GM23338 (cell line): ENCODE measurements around the gene COX8A. TPM values are rescaled to one million over a fixed set of nuclear protein-coding genes. Genes with fewer than 3 reads are reported as not detected.

ENCODE experiments used
- ATAC-seq: fragments of 200-7000 bp; cut with Tn5 transposase; 3 replicates; pipeline ENCODE4 v1.9.1; 2020
- DNase-seq: peaks from one replicate; pipeline ENCODE4 v3.0.0-alpha.2; 2015; ENCODE audit warnings: low spot score
- H2AFZ ChIP-seq: fragments of 200-600 bp; sonication (generic); 2 replicates; pipeline ENCODE4 v1.8.0; 2016; ENCODE audit warnings: antibody characterized with exemption, mild to moderate bottlenecking, moderate library complexity
- H3F3A ChIP-seq: fragments of 200-600 bp; sonication (generic); replicated peaks from 2 replicates; pipeline ENCODE4 v1.8.0; 2017; ENCODE audit warnings: antibody characterized with exemption, mixed run types, low read depth
- H3K27ac ChIP-seq: fragments of 200-600 bp; sonication (generic); 2 replicates; pipeline ENCODE4 v1.6.1; 2016; ENCODE audit warnings: low read depth
- H3K27me3 ChIP-seq: fragments of 200-600 bp; sonication (generic); 2 replicates; pipeline ENCODE4 v1.8.0; 2016; ENCODE audit warnings: mild to moderate bottlenecking, mixed run types, moderate library complexity; ENCODE audit not compliant: insufficient read depth
- H3K36me3 ChIP-seq: fragments of 200-600 bp; sonication (generic); 2 replicates; pipeline ENCODE4 v1.8.0; 2016; ENCODE audit warnings: mild to moderate bottlenecking; ENCODE audit not compliant: insufficient read depth
- H3K4me1 ChIP-seq: fragments of 200-600 bp; sonication (generic); 2 replicates; pipeline ENCODE4 v1.8.0; 2016; ENCODE audit warnings: mild to moderate bottlenecking, moderate library complexity; ENCODE audit not compliant: insufficient read depth
- H3K4me2 ChIP-seq: fragments of 200-600 bp; sonication (generic); 2 replicates; pipeline ENCODE4 v1.7.1; 2017; ENCODE audit warnings: mixed run types
- H3K4me3 ChIP-seq: fragments of 200-600 bp; sonication (generic); 2 replicates; pipeline ENCODE4 v1.6.1; 2016; ENCODE audit warnings: mixed run types
- H3K79me2 ChIP-seq: fragments of 200-600 bp; sonication (generic); replicated peaks from 2 replicates; pipeline ENCODE4 v1.8.0; 2017; ENCODE audit warnings: mild to moderate bottlenecking; ENCODE audit not compliant: insufficient read depth
- H3K9me2 ChIP-seq: fragments of 200-600 bp; sonication (generic); 2 replicates; pipeline ENCODE4 v1.8.0; 2017; ENCODE audit not compliant: insufficient read depth
- H4K20me1 ChIP-seq: fragments of 200-600 bp; sonication (generic); replicated peaks from 2 replicates; pipeline ENCODE4 v1.8.0; 2017; ENCODE audit warnings: mild to moderate bottlenecking; ENCODE audit not compliant: insufficient read depth
- H3K27ac Mint-ChIP-seq: 2 replicates; pipeline ENCODE4 v1.8.0; 2020; ENCODE audit warnings: inconsistent platforms, mild to moderate bottlenecking, moderate library complexity, mixed read lengths
- H3K27me3 Mint-ChIP-seq: 3 replicates; pipeline ENCODE4 v1.8.0; 2022; ENCODE audit warnings: low read depth, mild to moderate bottlenecking, moderate library complexity, mixed read lengths, inconsistent platforms; ENCODE audit not compliant: insufficient read depth, poor library complexity
- H3K36me3 Mint-ChIP-seq: 3 replicates; pipeline ENCODE4 v1.8.0; 2021; ENCODE audit warnings: low read depth, mild to moderate bottlenecking, inconsistent platforms, moderate library complexity, mixed read lengths
- H3K4me1 Mint-ChIP-seq: 3 replicates; pipeline ENCODE4 v1.8.0; 2020; ENCODE audit warnings: mild to moderate bottlenecking, inconsistent platforms, mixed read lengths
- H3K4me3 Mint-ChIP-seq: 3 replicates; pipeline ENCODE4 v1.8.0; 2021; ENCODE audit warnings: moderate library complexity, mild to moderate bottlenecking, inconsistent platforms, mixed read lengths
- H3K9me3 Mint-ChIP-seq: 3 replicates; pipeline ENCODE4 v1.8.0; 2020; ENCODE audit warnings: moderate library complexity, mild to moderate bottlenecking, inconsistent platforms, mixed read lengths
- CREB1 ChIP-seq: fragments of 250-450 bp; sonication (Bioruptor Pico); IDR thresholded peaks from 2 replicates; pipeline ENCODE4 v1.5.0; 2020; ENCODE audit warnings: low read depth, mild to moderate bottlenecking, moderate library complexity
- EZH2 ChIP-seq: fragments of 200-600 bp; sonication (generic); IDR thresholded peaks from one replicate; pipeline ENCODE4 v1.8.0; 2017; ENCODE audit warnings: antibody characterized with exemption, mild to moderate bottlenecking, low read depth; ENCODE audit not compliant: unreplicated experiment
- EZH2phosphoT487 ChIP-seq: fragments of 200-600 bp; sonication (generic); IDR thresholded peaks from one replicate; pipeline ENCODE4 v1.8.1; 2018; ENCODE audit warnings: antibody characterized with exemption; ENCODE audit not compliant: unreplicated experiment
- JUNB ChIP-seq: IDR thresholded peaks from one replicate; pipeline ENCODE4 v1.6.1; 2016; ENCODE audit warnings: antibody characterized with exemption; ENCODE audit not compliant: unreplicated experiment
- NANOG ChIP-seq: IDR thresholded peaks from 2 replicates; pipeline ENCODE4 v1.6.1; 2016; ENCODE audit warnings: antibody characterized with exemption, borderline replicate concordance
- POLR2AphosphoS5 ChIP-seq: IDR thresholded peaks from 2 replicates; pipeline ENCODE4 v1.6.1; 2016; ENCODE audit warnings: antibody characterized with exemption, low read depth
- STAT1 ChIP-seq: IDR thresholded peaks from one replicate; pipeline ENCODE4 v1.6.1; 2016; ENCODE audit warnings: antibody characterized with exemption; ENCODE audit not compliant: unreplicated experiment
- ZNF114 ChIP-seq: fragments of 250-450 bp; sonication (Bioruptor Pico); IDR thresholded peaks from 2 replicates; pipeline ENCODE4 v1.5.0; 2020; ENCODE audit warnings: mild to moderate bottlenecking, moderate library complexity
- ZNF331 ChIP-seq: fragments of 250-450 bp; sonication (Bioruptor Pico); IDR thresholded peaks from 2 replicates; pipeline ENCODE4 v1.5.0; 2020; ENCODE audit warnings: low read depth, mild to moderate bottlenecking, moderate library complexity
- polyA plus RNA-seq: library from polyadenylated mRNA; unstranded; fragments of >200 nt; fragmentation: Nextera tagmentation; extraction: Ambion mirVana; gene quantifications from 2 replicates; pipeline ENCODE4 v1.2.1, GENCODE V29; 2016
- total RNA-seq: library from RNA; depleted of rRNA; stranded (reverse); fragments of >200 nt; shearing (Covaris generic); gene quantifications from 2 replicates; pipeline ENCODE4 v1.2.3, GENCODE V29; 2014
- TF ChIP-seq, protein P1 (sequence below), 2 experiments: fragments of 200-600 bp in 1 of 2; sonication (generic) in 1 of 2; conservative IDR thresholded peaks; 2 replicates each; pipeline versions ENCODE4 v1.5.1 to v1.6.1; 2016 to 2017; ENCODE audit warnings: antibody characterized with exemption in 2 of 2, low read depth in 2 of 2, mild to moderate bottlenecking in 2 of 2, moderate library complexity in 1 of 2
- TF ChIP-seq, protein P2 (sequence below): IDR thresholded peaks from one replicate; pipeline ENCODE4 v1.6.1; 2018; ENCODE audit warnings: antibody characterized with exemption; ENCODE audit not compliant: unreplicated experiment
- TF ChIP-seq, protein P3 (sequence below): fragments of 250-450 bp; sonication (Bioruptor Pico); IDR thresholded peaks from 2 replicates; pipeline ENCODE4 v1.5.0; 2020; ENCODE audit warnings: mild to moderate bottlenecking, moderate library complexity
- TF ChIP-seq, protein P4 (sequence below): IDR thresholded peaks from 2 replicates; pipeline ENCODE4 v1.6.1; 2016; ENCODE audit warnings: antibody characterized with exemption

Gene COX8A
- total and polyA plus RNA-seq, 2 experiments from 2014 or later: 427 to 483 TPM

DNA sequence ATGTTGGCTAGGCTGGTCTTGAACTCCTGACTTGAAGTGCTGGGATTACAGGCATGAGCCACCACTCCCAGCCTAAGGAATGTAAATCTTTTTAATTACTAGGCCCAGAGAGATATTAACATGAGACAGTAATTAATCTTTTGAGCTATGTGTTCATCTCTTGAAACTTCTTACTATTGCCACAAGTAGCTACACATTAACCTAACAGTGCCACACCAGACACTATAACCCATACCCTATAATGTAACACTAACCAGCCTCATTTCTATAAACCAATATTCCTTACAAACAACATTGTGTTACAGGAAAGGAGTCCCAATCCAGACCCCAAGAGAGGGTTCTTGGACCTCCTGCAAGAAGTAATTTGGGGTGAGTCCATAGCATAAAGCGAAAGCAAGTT, 8.0 kb upstream of the COX8A start:
- H3K27me3 Mint-ChIP-seq: peaks cover 35% of the 10 kb centered on the region
- Histone ChIP-seq H3F3A (no peaks in the 10 kb centered on the region), H3K4me1 (no peaks in the 10 kb centered on the region), H2AFZ (no peak overlapping the region), H3K4me3 (no peak overlapping the region), H3K9me2 (no peaks in the 10 kb centered on the region), H3K27ac (no peak overlapping the region), H4K20me1 (no peaks in the 10 kb centered on the region; the same call in 1 of the 2 replicates), H3K27me3 (peaks cover 64% of the 10 kb centered on the region), H3K36me3 (no peaks in the 10 kb centered on the region), H3K79me2 (no peaks in the 10 kb centered on the region), H3K4me2 (no peak overlapping the region)
- H3K4me1 Mint-ChIP-seq: no peaks in the 10 kb centered on the region; the same call in 2 of the 3 replicates
- ATAC-seq: no peak
- TF ChIP-seq ZNF331 (CRISPR knock-in tag) (no peak), CREB1 (CRISPR knock-in tag) (no peak), JUNB (no peak), EZH2 (no peak), EZH2phosphoT487 (no peak), POLR2AphosphoS5 (no peak), STAT1 (no peak), ZNF114 (CRISPR knock-in tag) (no peak), NANOG (no peak)
- TF ChIP-seq, protein P1, sequence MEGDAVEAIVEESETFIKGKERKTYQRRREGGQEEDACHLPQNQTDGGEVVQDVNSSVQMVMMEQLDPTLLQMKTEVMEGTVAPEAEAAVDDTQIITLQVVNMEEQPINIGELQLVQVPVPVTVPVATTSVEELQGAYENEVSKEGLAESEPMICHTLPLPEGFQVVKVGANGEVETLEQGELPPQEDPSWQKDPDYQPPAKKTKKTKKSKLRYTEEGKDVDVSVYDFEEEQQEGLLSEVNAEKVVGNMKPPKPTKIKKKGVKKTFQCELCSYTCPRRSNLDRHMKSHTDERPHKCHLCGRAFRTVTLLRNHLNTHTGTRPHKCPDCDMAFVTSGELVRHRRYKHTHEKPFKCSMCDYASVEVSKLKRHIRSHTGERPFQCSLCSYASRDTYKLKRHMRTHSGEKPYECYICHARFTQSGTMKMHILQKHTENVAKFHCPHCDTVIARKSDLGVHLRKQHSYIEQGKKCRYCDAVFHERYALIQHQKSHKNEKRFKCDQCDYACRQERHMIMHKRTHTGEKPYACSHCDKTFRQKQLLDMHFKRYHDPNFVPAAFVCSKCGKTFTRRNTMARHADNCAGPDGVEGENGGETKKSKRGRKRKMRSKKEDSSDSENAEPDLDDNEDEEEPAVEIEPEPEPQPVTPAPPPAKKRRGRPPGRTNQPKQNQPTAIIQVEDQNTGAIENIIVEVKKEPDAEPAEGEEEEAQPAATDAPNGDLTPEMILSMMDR (conservative IDR thresholded peaks at IDR 0.05; ENCODE audit: low read depth in 2 of 2): no peak
- TF ChIP-seq, protein P2, sequence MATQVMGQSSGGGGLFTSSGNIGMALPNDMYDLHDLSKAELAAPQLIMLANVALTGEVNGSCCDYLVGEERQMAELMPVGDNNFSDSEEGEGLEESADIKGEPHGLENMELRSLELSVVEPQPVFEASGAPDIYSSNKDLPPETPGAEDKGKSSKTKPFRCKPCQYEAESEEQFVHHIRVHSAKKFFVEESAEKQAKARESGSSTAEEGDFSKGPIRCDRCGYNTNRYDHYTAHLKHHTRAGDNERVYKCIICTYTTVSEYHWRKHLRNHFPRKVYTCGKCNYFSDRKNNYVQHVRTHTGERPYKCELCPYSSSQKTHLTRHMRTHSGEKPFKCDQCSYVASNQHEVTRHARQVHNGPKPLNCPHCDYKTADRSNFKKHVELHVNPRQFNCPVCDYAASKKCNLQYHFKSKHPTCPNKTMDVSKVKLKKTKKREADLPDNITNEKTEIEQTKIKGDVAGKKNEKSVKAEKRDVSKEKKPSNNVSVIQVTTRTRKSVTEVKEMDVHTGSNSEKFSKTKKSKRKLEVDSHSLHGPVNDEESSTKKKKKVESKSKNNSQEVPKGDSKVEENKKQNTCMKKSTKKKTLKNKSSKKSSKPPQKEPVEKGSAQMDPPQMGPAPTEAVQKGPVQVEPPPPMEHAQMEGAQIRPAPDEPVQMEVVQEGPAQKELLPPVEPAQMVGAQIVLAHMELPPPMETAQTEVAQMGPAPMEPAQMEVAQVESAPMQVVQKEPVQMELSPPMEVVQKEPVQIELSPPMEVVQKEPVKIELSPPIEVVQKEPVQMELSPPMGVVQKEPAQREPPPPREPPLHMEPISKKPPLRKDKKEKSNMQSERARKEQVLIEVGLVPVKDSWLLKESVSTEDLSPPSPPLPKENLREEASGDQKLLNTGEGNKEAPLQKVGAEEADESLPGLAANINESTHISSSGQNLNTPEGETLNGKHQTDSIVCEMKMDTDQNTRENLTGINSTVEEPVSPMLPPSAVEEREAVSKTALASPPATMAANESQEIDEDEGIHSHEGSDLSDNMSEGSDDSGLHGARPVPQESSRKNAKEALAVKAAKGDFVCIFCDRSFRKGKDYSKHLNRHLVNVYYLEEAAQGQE: no peak
- TF ChIP-seq, protein P3, sequence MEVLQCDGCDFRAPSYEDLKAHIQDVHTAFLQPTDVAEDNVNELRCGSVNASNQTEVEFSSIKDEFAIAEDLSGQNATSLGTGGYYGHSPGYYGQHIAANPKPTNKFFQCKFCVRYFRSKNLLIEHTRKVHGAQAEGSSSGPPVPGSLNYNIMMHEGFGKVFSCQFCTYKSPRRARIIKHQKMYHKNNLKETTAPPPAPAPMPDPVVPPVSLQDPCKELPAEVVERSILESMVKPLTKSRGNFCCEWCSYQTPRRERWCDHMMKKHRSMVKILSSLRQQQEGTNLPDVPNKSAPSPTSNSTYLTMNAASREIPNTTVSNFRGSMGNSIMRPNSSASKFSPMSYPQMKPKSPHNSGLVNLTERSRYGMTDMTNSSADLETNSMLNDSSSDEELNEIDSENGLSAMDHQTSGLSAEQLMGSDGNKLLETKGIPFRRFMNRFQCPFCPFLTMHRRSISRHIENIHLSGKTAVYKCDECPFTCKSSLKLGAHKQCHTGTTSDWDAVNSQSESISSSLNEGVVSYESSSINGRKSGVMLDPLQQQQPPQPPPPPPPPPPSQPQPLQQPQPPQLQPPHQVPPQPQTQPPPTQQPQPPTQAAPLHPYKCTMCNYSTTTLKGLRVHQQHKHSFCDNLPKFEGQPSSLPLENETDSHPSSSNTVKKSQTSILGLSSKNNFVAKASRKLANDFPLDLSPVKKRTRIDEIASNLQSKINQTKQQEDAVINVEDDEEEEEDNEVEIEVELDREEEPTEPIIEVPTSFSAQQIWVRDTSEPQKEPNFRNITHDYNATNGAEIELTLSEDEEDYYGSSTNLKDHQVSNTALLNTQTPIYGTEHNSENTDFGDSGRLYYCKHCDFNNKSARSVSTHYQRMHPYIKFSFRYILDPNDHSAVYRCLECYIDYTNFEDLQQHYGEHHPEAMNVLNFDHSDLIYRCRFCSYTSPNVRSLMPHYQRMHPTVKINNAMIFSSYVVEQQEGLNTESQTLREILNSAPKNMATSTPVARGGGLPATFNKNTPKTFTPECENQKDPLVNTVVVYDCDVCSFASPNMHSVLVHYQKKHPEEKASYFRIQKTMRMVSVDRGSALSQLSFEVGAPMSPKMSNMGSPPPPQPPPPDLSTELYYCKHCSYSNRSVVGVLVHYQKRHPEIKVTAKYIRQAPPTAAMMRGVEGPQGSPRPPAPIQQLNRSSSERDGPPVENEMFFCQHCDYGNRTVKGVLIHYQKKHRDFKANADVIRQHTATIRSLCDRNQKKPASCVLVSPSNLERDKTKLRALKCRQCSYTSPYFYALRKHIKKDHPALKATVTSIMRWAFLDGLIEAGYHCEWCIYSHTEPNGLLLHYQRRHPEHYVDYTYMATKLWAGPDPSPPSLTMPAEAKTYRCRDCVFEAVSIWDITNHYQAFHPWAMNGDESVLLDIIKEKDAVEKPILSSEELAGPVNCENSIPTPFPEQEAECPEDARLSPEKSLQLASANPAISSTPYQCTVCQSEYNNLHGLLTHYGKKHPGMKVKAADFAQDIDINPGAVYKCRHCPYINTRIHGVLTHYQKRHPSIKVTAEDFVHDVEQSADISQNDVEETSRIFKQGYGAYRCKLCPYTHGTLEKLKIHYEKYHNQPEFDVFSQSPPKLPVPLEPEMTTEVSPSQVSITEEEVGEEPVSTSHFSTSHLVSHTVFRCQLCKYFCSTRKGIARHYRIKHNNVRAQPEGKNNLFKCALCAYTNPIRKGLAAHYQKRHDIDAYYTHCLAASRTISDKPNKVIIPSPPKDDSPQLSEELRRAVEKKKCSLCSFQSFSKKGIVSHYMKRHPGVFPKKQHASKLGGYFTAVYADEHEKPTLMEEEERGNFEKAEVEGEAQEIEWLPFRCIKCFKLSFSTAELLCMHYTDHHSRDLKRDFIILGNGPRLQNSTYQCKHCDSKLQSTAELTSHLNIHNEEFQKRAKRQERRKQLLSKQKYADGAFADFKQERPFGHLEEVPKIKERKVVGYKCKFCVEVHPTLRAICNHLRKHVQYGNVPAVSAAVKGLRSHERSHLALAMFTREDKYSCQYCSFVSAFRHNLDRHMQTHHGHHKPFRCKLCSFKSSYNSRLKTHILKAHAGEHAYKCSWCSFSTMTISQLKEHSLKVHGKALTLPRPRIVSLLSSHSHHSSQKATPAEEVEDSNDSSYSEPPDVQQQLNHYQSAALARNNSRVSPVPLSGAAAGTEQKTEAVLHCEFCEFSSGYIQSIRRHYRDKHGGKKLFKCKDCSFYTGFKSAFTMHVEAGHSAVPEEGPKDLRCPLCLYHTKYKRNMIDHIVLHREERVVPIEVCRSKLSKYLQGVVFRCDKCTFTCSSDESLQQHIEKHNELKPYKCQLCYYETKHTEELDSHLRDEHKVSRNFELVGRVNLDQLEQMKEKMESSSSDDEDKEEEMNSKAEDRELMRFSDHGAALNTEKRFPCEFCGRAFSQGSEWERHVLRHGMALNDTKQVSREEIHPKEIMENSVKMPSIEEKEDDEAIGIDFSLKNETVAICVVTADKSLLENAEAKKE (CRISPR knock-in tag): no peak
- TF ChIP-seq, protein P4, sequence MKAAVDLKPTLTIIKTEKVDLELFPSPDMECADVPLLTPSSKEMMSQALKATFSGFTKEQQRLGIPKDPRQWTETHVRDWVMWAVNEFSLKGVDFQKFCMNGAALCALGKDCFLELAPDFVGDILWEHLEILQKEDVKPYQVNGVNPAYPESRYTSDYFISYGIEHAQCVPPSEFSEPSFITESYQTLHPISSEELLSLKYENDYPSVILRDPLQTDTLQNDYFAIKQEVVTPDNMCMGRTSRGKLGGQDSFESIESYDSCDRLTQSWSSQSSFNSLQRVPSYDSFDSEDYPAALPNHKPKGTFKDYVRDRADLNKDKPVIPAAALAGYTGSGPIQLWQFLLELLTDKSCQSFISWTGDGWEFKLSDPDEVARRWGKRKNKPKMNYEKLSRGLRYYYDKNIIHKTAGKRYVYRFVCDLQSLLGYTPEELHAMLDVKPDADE: no peak
- H3K36me3 Mint-ChIP-seq: no peaks in the 10 kb centered on the region
- H3K4me3 Mint-ChIP-seq: no peak overlapping the region
- no peak for DNase-seq
- H3K9me3 Mint-ChIP-seq: no peaks in the 10 kb centered on the region
- H3K27ac Mint-ChIP-seq: no peak overlapping the region
